Stomach (tissue), 9 donors: ENCODE data around the gene HDAC3. TPM values are rescaled to one million over a fixed set of nuclear protein-coding genes. Genes with fewer than 3 reads are reported as not detected.

Source experiments
- DNase-seq, 2 donors: peaks; one replicate each; pipeline versions ENCODE4 v3.0.0 to v3.0.0-alpha.2; 2013 to 2019
- H3K27ac ChIP-seq, 5 donors: fragments of 200-600 bp in 4 of 5; sonication (generic) in 4 of 5; one replicate each; pipeline ENCODE4 v1.5.1; 2013 to 2019; ENCODE audit warnings: mild to moderate bottlenecking in 1 of 5, moderate library complexity in 1 of 5
- H3K27me3 ChIP-seq, 3 donors: fragments of 200-600 bp; sonication (generic); one replicate each; pipeline ENCODE4 v1.5.1; 2017 to 2019; ENCODE audit warnings: mixed run types in 1 of 3
- H3K36me3 ChIP-seq, 4 donors: fragments of 200-600 bp; sonication (generic); 1 replicate in 3 of 4; 2 replicates in 1 of 4; pipeline ENCODE4 v1.5.1; 2016 to 2019
- H3K4me1 ChIP-seq, 4 donors: fragments of 200-600 bp; sonication (generic); one replicate each; pipeline ENCODE4 v1.5.1; 2016 to 2019
- H3K4me3 ChIP-seq, 4 donors: fragments of 200-600 bp; sonication (generic) in 3 of 4; one replicate each; pipeline ENCODE4 v1.5.1; 2016 to 2019; ENCODE audit warnings: mild to moderate bottlenecking in 1 of 4
- H3K9me3 ChIP-seq, 4 donors: fragments of 200-600 bp; sonication (generic); one replicate each; pipeline ENCODE4 v1.5.1; 2016 to 2019
- EP300 ChIP-seq: sonication (generic); formaldehyde crosslinking; IDR thresholded peaks from one replicate; pipeline ENCODE4 v1.6.1; 2017; ENCODE audit warnings: antibody characterized with exemption
- POLR2A ChIP-seq, 4 donors: fragments of 450-650 bp; IDR thresholded peaks; one replicate each; pipeline ENCODE4 v1.6.1; 2016; ENCODE audit warnings: antibody characterized with exemption in 4 of 4, control low read depth in 2 of 4, mild to moderate bottlenecking in 1 of 4, moderate library complexity in 1 of 4
- POLR2AphosphoS5 ChIP-seq, 3 donors: sonication (generic); formaldehyde crosslinking; IDR thresholded peaks; one replicate each; pipeline ENCODE4 v1.6.1; 2016; ENCODE audit warnings: antibody characterized with exemption in 3 of 3
- WGBS, 5 donors: extraction: QIAGEN DNeasy Blood & Tissue Kit in 3 of 5; methylation state at CpG; one replicate each; pipeline versions ENCODE4 v1.1.5 to v1.1.7; 2013 to 2018; 5-methylcytosine and 5-hydroxymethylcytosine counted together
- intact Hi-C: fragments of 100-400 bp; cut with DNase I; formaldehyde crosslinking; loops from one replicate; pipeline ENCODE4 v1.15.1; 2023; ENCODE audit warnings: low total_unique reads
- polyA plus RNA-seq, 3 donors: library from polyadenylated mRNA; stranded (reverse); fragments of 200-250 nt; gene quantifications; one replicate each; pipeline ENCODE4 v1.2.3, GENCODE V29; 2013
- total RNA-seq, 5 donors: library from RNA; depleted of rRNA; stranded (reverse); fragments of >200 nt; gene quantifications; one replicate each; pipeline versions ENCODE4 v1.1.0 to v1.2.3, GENCODE V29; 2014 to 2016
- TF ChIP-seq, protein P1 (sequence below), 7 experiments: fragments of 450-650 bp in 4 of 7; fragments of 200-600 bp in 3 of 7; sonication (generic) in 3 of 7; IDR thresholded peaks; one replicate each; pipeline ENCODE4 v1.5.1; 2016 to 2019; ENCODE audit warnings: antibody characterized with exemption in 7 of 7, control low read depth in 2 of 7, mild to moderate bottlenecking in 1 of 7
- donor health status: healthy with polysubstance abuse.
- donor health status: Bipolar disorder and iron deficiency.
- donor health status: healthy.

HDAC3 gene
- total and polyA plus RNA-seq, 8 donors = 34.7 to 64.3 (median 45.4) TPM

DNA sequence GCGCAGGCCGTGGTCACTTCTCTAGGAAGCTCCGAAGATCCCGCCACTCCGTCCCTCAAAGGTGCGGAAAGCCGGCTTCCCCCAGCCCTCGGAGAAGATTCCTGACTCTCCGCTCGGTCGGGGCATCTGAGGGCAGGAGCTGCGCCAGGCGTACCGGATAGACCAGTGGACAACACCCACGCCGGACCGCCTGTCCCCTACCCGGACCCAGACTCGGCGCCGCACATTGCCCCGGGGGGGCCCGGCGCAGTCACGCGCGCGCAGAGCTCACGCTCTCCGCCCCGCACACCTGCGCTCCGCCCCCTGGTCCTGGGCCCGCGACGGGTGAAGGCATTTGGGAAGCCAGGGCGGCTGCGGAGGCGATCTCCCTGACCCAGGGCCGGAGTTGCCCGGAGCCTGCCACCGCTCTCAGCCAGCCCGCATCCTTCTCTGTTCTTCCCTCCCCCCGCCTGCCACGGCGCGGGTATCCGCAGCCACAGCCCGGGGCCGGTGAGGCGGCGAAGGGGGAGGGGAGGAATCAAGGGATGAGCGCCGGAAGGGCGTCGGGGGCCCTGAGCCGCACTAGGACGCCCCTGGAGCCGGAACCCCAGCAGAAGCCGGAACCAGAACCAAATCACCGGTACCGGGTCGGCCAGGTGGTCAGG, 596 bp upstream of the HDAC3 start:
- Histone ChIP-seq H3K27ac (peak overlapping the region; percentile 42 to 87 (median 86)), H3K9me3 (no peaks in the 10 kb centered on the region), H3K4me3 (peak overlapping the region; percentile 74 to 90 (median 82)), H3K36me3 (peaks cover 0 to 25% (median 18%) of the 10 kb centered on the region in 4 donors), H3K4me1 (peaks cover 19 to 54% (median 41%) of the 10 kb centered on the region in 4 donors), H3K27me3 (peaks cover 0 to 10% (median 0%) of the 10 kb centered on the region in 3 donors)
- DNase-seq = peak; percentile 37 to 61
- intact Hi-C loops = no loop called here
- TF ChIP-seq, protein P1, sequence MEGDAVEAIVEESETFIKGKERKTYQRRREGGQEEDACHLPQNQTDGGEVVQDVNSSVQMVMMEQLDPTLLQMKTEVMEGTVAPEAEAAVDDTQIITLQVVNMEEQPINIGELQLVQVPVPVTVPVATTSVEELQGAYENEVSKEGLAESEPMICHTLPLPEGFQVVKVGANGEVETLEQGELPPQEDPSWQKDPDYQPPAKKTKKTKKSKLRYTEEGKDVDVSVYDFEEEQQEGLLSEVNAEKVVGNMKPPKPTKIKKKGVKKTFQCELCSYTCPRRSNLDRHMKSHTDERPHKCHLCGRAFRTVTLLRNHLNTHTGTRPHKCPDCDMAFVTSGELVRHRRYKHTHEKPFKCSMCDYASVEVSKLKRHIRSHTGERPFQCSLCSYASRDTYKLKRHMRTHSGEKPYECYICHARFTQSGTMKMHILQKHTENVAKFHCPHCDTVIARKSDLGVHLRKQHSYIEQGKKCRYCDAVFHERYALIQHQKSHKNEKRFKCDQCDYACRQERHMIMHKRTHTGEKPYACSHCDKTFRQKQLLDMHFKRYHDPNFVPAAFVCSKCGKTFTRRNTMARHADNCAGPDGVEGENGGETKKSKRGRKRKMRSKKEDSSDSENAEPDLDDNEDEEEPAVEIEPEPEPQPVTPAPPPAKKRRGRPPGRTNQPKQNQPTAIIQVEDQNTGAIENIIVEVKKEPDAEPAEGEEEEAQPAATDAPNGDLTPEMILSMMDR (IDR thresholded peaks at IDR 0.05) = no peak
- no peak for TF ChIP-seq POLR2A (IDR thresholded peaks at IDR 0.05)
- WGBS, 5 donors = 0 to 2% (median 1%) methylated on average over 42 to 63 of the region's 63 CpGs

DNA sequence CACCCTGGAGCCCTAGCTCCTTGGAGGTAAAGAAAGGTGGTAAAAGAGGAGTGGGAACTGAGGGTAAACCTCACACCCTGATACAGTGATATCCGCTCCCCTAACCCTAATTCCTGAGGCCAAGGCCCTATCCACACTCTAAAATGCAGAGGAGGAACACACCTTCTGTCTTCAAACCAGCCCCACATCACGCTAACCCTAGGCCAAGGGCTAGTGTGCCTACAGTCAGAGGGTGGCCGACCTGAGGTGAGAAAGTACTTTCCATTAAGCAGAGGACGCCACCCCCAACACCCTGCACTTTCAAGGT, 590 bp downstream of the HDAC3 start:
- intact Hi-C loops = no loop called here

DNA sequence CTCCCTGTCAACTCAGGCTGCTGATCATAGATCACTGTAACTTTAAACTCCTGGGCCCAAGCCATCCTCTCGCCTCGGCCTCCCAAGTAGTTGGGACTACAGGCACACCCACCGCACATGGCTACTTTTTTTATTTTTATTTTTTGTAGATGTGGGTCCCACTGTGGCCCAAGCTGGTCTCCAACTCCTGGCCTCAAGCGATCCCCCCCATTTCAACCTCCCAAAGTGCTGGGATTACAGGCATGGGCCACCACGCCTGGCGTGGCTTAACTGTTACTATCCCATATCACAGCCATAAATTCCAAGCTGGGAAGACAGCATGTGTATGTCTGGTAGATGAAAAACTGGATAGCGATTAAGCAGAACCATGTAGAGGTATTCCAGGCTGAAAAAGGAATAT, 1.0 kb downstream of the HDAC3 start:
- peaks cover 0 to 16% (median 12%) of the 10 kb centered on the region in 4 donors for H3K36me3 ChIP-seq
- peak overlapping the region in 2 of 5 donors; percentile 86 to 87 for H3K27ac ChIP-seq
- H3K4me1 ChIP-seq = peaks cover 19 to 56% (median 44%) of the 10 kb centered on the region in 4 donors
- no peak for DNase-seq
- peaks cover 0 to 10% (median 0%) of the 10 kb centered on the region in 3 donors for H3K27me3 ChIP-seq
- no peaks in the 10 kb centered on the region for H3K9me3 ChIP-seq
- H3K4me3 ChIP-seq = peak overlapping the region; percentile 74 to 90 (median 82)
- 56 to 69% (median 65%) methylated on average over 7 of the region's 7 CpGs for WGBS, 5 donors
- TF ChIP-seq, protein P1 (IDR thresholded peaks at IDR 0.05) = no peak
- TF ChIP-seq POLR2AphosphoS5 (IDR thresholded peaks at IDR 0.05) (no peak), EP300 (no peak)
- intact Hi-C loops = no loop called here

More for the DNA sequence above, 590 bp downstream of the HDAC3 start:
- no peaks in the 10 kb centered on the region for H3K9me3 ChIP-seq
- TF ChIP-seq EP300 (no peak), POLR2AphosphoS5 (IDR thresholded peaks at IDR 0.05) (no peak), POLR2A (IDR thresholded peaks at IDR 0.05) (no peak)
- TF ChIP-seq, protein P1 (IDR thresholded peaks at IDR 0.05) = no peak
- H3K36me3 ChIP-seq = peaks cover 0 to 16% (median 14%) of the 10 kb centered on the region in 4 donors
- WGBS, 5 donors = 4 to 7% (median 4%) methylated on average over 4 of the region's 4 CpGs
- H3K4me1 ChIP-seq = peaks cover 19 to 56% (median 44%) of the 10 kb centered on the region in 4 donors
- no peak for DNase-seq
- peaks cover 0 to 10% (median 0%) of the 10 kb centered on the region in 3 donors for H3K27me3 ChIP-seq
- H3K4me3 ChIP-seq = peak overlapping the region; percentile 74 to 90 (median 82)
- peak overlapping the region; percentile 81 to 87 (median 86) for H3K27ac ChIP-seq

DNA sequence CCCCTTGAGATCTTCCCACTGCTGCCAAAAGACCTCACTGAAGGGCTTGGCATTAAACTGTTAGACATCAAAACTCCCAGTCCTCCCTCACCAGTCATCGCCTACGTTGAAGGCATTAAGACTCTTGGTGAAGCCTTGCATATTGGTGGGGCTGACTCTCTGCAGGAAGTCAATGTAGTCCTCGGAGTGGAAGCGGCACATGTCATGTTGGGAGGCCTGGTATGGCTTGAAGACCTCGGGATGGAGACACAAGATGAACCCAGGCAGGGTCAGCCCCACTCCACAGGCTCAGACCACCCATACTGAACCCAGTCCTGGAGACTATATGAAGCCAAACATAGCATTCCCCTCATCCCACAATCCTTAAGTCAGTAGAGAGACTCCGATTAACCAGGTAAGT, 1.9 kb downstream of the HDAC3 start:
- intact Hi-C loops = no loop called here
- Histone ChIP-seq H3K4me1 (peaks cover 19 to 56% (median 44%) of the 10 kb centered on the region in 4 donors), H3K4me3 (no peak overlapping the region), H3K27ac (no peak overlapping the region), H3K36me3 (peaks cover 2 to 22% (median 16%) of the 10 kb centered on the region in 4 donors), H3K9me3 (no peaks in the 10 kb centered on the region), H3K27me3 (peaks cover 0 to 10% (median 0%) of the 10 kb centered on the region in 3 donors)
- WGBS, 5 donors = 90 to 93% (median 93%) methylated on average over 6 of the region's 6 CpGs
- DNase-seq = no peak
- TF ChIP-seq EP300 = no peak
- no peak for TF ChIP-seq POLR2AphosphoS5 (IDR thresholded peaks at IDR 0.05)
- TF ChIP-seq POLR2A (IDR thresholded peaks at IDR 0.05) = no peak
- TF ChIP-seq, protein P1 (IDR thresholded peaks at IDR 0.05) = no peak
